Prostate gland (tissue), 2 donors: ENCODE measurements around the gene KMT5B.

Experiments
- CTCF ChIP-seq, 4 experiments: fragments of 200-600 bp in 2 of 4; fragments of 450-650 bp in 2 of 4; sonication (generic) in 2 of 4; IDR thresholded peaks; 1 replicate in 3 of 4; 2 replicates in 1 of 4; pipeline ENCODE4 v1.5.1; 2016 to 2019; ENCODE audit warnings: antibody characterized with exemption in 4 of 4, mild to moderate bottlenecking in 2 of 4, moderate library complexity in 2 of 4
- POLR2A ChIP-seq: fragments of 450-650 bp; IDR thresholded peaks from one replicate; pipeline ENCODE4 v1.6.1; 2016; ENCODE audit warnings: antibody characterized with exemption, mild to moderate bottlenecking

GRCh38 chr11:68212421-68213134 is 518 bp downstream of the KMT5B start:
- TF ChIP-seq CTCF (IDR thresholded peaks at IDR 0.05) (peak in 2 of 4 experiments; percentile 40 to 43), POLR2A (peak; percentile 68)
